Kidney (tissue), 14 donors: ENCODE data around the gene SEMA5B. TPM values are rescaled to one million over a fixed set of nuclear protein-coding genes. Genes with fewer than 3 reads are reported as not detected.

Experiments used
- DNase-seq, 5 donors: peaks; one replicate each; pipeline ENCODE4 v3.0.0-alpha.2; 2013 to 2020
- FAIRE-seq: peaks from 2 replicates; lab custom pipeline; 2012; peaks lifted over from hg19 to GRCh38; lab: Jason Lieb, UNC
- H3K27ac ChIP-seq, 2 donors: one replicate each; pipeline ENCODE4 v1.7.0; 2013; ENCODE audit warnings: low read depth in 2 of 2, low read length in 2 of 2, inconsistent platforms in 1 of 2
- H3K27me3 ChIP-seq: one replicate; pipeline ENCODE4 v1.7.1; 2013; ENCODE audit warnings: low read length, inconsistent platforms; ENCODE audit not compliant: control insufficient read depth, insufficient read depth
- H3K36me3 ChIP-seq, 3 donors: one replicate each; pipeline versions ENCODE4 v1.7.0 to v1.7.1; 2013; ENCODE audit warnings: low read length in 3 of 3, control low read depth in 1 of 3, inconsistent platforms in 1 of 3; ENCODE audit not compliant: insufficient read depth in 3 of 3, control insufficient read depth in 2 of 3
- H3K4me1 ChIP-seq, 3 donors: one replicate each; pipeline versions ENCODE4 v1.7.0 to v1.7.1; 2013; ENCODE audit warnings: low read length in 3 of 3, inconsistent platforms in 1 of 3, low read depth in 1 of 3; ENCODE audit not compliant: control insufficient read depth in 2 of 3, insufficient read depth in 2 of 3
- H3K4me3 ChIP-seq, 3 donors: one replicate each; pipeline versions ENCODE4 v1.7.0 to v1.8.1; 2013; ENCODE audit warnings: low read length in 3 of 3, control low read depth in 1 of 3, inconsistent platforms in 1 of 3
- H3K9ac ChIP-seq, 3 donors: one replicate each; pipeline versions ENCODE4 v1.7.0 to v1.7.1; 2013; ENCODE audit warnings: low read length in 3 of 3, control low read depth in 1 of 3, inconsistent platforms in 1 of 3
- H3K9me3 ChIP-seq, 3 donors: one replicate each; pipeline versions ENCODE4 v1.7.0 to v1.7.1; 2013; ENCODE audit warnings: low read length in 3 of 3, control low read depth in 1 of 3, inconsistent platforms in 1 of 3; ENCODE audit not compliant: control insufficient read depth in 2 of 3, insufficient read depth in 1 of 3
- CTCF ChIP-seq: IDR thresholded peaks from 3 replicates; pipeline ENCODE4 v1.5.1; 2012; ENCODE audit warnings: mild to moderate bottlenecking, moderate library complexity, borderline replicate concordance; ENCODE audit not compliant: insufficient read depth; ENCODE audit errors: extremely low read depth
- intact Hi-C: fragments of 100-400 bp; cut with DNase I; formaldehyde crosslinking; loops from one replicate; pipeline ENCODE4 v1.11.1; 2022
- polyA plus RNA-seq: library from polyadenylated mRNA; stranded (reverse); fragments of 350-450 nt; fragmentation: Illumina TruSeq; extraction: RNeasy Lipid Tissue Mini Kit (QIAGEN cat#74804); gene quantifications from one replicate; pipeline ENCODE4 v1.2.3, GENCODE V29; 2014; ENCODE audit warnings: low read depth, low replicate concordance; ENCODE audit not compliant: insufficient read depth
- total RNA-seq: library from RNA; stranded (reverse); fragmentation: NEBNext Ultra II Directional; extraction: Animal tissue kit (Norgen Biotek cat#: 25700); gene quantifications from one replicate; pipeline ENCODE4 v1.2.1, GENCODE V29; 2021
- donor health status: control.
- donor health status: control.
- donor health status: control.
- donor health status: control.
- donor health status: control.
- donor health status: DM: yes; HTN: yes; CAD: no.
- donor health status: Normal renal cell carcinoma (clear cell type).

SEMA5B gene
- total and polyA plus RNA-seq, 2 donors from 2014 or later: 6.6 to 8.4 TPM

GRCh38 chr3:122966045-122966444 lies 61.5 kb downstream of the SEMA5B start:
- Histone ChIP-seq H3K27ac (no peak overlapping the region), H3K36me3 (no peaks in the 10 kb centered on the region), H3K4me3 (no peak overlapping the region), H3K9me3 (no peaks in the 10 kb centered on the region), H3K4me1 (peaks cover 0 to 10% (median 3%) of the 10 kb centered on the region in 3 donors), H3K9ac (no peak overlapping the region), H3K27me3 (no peaks in the 10 kb centered on the region)
- no peak for DNase-seq
- TF ChIP-seq CTCF: no peak
- intact Hi-C loops: no loop called here
- no peak for FAIRE-seq

GRCh38 chr3:122964811-122965210 lies 62.8 kb downstream of the SEMA5B start:
- DNase-seq (no peak), FAIRE-seq (no peak)
- H3K9me3 ChIP-seq: no peaks in the 10 kb centered on the region
- no peak overlapping the region for H3K9ac ChIP-seq
- no peaks in the 10 kb centered on the region for H3K36me3 ChIP-seq
- no peaks in the 10 kb centered on the region for H3K27me3 ChIP-seq
- peaks cover 0 to 7% (median 3%) of the 10 kb centered on the region in 3 donors for H3K4me1 ChIP-seq
- H3K4me3 ChIP-seq: no peak overlapping the region
- no peak overlapping the region for H3K27ac ChIP-seq
- no peak for TF ChIP-seq CTCF
- intact Hi-C loops: no loop called here

DNA sequence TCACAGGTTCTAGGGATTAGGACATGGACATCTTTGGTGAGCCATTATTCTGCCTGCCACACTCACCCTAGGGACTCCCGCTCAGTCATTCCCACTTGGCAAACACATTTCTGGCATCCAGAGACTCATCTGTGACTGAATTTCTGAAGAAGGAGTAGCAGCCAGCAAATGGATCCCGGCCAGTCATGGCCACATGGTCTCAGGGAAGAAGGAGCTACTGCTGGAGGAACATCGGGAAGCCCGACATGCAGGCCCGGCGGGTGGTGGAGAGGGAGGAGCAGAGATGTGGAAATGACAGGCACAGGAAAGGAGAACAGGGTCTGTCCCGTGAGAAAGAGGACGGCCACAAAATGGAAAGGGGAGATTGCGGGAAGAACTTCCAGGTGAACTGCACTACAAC lies 65.4 kb downstream of the SEMA5B start:
- Histone ChIP-seq H3K9me3 (no peaks in the 10 kb centered on the region), H3K4me3 (no peak overlapping the region), H3K27me3 (no peaks in the 10 kb centered on the region), H3K9ac (no peak overlapping the region), H3K36me3 (no peaks in the 10 kb centered on the region), H3K4me1 (peaks cover 0 to 6% (median 2%) of the 10 kb centered on the region in 3 donors), H3K27ac (no peak overlapping the region)
- DNase-seq: no peak
- TF ChIP-seq CTCF: no peak
- FAIRE-seq: no peak
- intact Hi-C loops: no loop called here

DNA sequence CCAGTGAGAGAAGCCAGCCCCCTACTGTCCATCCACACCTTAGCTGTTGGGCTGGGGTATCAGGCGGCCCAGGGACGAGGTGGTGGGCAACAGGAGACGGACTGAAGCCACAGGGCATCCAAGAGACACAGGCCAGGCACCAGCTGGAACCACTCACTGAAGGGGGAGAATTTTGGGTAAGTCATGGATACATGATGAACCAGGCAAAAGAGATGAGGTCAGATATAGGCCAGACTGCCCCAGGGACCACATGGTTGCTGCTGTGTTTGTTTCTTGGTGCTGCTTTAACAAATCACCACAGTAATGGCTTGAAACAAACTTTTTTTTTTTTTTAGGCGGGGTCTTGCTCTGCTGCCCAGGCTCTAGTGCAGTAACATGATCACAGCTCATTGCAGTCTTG lies 66.4 kb downstream of the SEMA5B start:
- no peak overlapping the region for H3K9ac ChIP-seq
- no peaks in the 10 kb centered on the region for H3K27me3 ChIP-seq
- intact Hi-C loops: no loop called here
- no peak overlapping the region for H3K4me3 ChIP-seq
- DNase-seq (no peak), FAIRE-seq (no peak)
- H3K4me1 ChIP-seq: peaks cover 0 to 6% (median 2%) of the 10 kb centered on the region in 3 donors
- H3K9me3 ChIP-seq: no peaks in the 10 kb centered on the region
- H3K36me3 ChIP-seq: no peaks in the 10 kb centered on the region
- no peak overlapping the region for H3K27ac ChIP-seq
- no peak for TF ChIP-seq CTCF
